Measurements from ENCODE around the gene STAU1.

- no peak for TF ChIP-seq CTCF (IDR thresholded peaks at IDR 0.05 in 4 of 5, conservative IDR thresholded peaks at IDR 0.05 in 1 of 5)
- TF ChIP-seq POLR2A (IDR thresholded peaks at IDR 0.05): no peak
Measured at GRCh38 chr20:49207076-49207475, 18.9 kb upstream of the STAU1 start.

Measured in gastrocnemius medialis (tissue), 4 donors.